Prostate gland (tissue), 2 donors: Measurements from ENCODE around the gene SUCLG2. TPM values are rescaled to one million over a fixed set of nuclear protein-coding genes. Genes with fewer than 3 reads are reported as not detected.

ENCODE experiments used
- DNase-seq: peaks from one replicate; pipeline ENCODE4 v3.0.0-alpha.2; 2019; ENCODE audit warnings: low spot score
- H3K27ac ChIP-seq, 2 donors: fragments of 200-600 bp; sonication (generic); 2 replicates each; pipeline ENCODE4 v1.5.1; 2017 to 2019
- H3K27me3 ChIP-seq: fragments of 200-600 bp; sonication (generic); replicated peaks from 2 replicates; pipeline ENCODE4 v1.5.1; 2019; ENCODE audit not compliant: insufficient read depth
- H3K36me3 ChIP-seq, 2 donors: fragments of 200-600 bp; sonication (generic); 1 replicate in 1 of 2; 2 replicates in 1 of 2; pipeline versions ENCODE4 v1.5.1 to v1.8.1; 2017 to 2019
- H3K4me1 ChIP-seq: fragments of 200-600 bp; sonication (generic); replicated peaks from 2 replicates; pipeline ENCODE4 v1.5.1; 2019
- H3K4me3 ChIP-seq, 2 donors: fragments of 200-600 bp; sonication (generic); 2 replicates each; pipeline ENCODE4 v1.5.1; 2017 to 2019
- H3K9me3 ChIP-seq: fragments of 200-600 bp; sonication (generic); 2 replicates; pipeline ENCODE4 v1.5.1; 2017
- CTCF ChIP-seq, 4 experiments: fragments of 200-600 bp in 2 of 4; fragments of 450-650 bp in 2 of 4; sonication (generic) in 2 of 4; IDR thresholded peaks; 1 replicate in 3 of 4; 2 replicates in 1 of 4; pipeline ENCODE4 v1.5.1; 2016 to 2019; ENCODE audit warnings: antibody characterized with exemption in 4 of 4, mild to moderate bottlenecking in 2 of 4, moderate library complexity in 2 of 4
- POLR2A ChIP-seq: fragments of 450-650 bp; IDR thresholded peaks from one replicate; pipeline ENCODE4 v1.6.1; 2016; ENCODE audit warnings: antibody characterized with exemption, mild to moderate bottlenecking
- POLR2AphosphoS5 ChIP-seq: sonication (generic); formaldehyde crosslinking; IDR thresholded peaks from one replicate; pipeline ENCODE4 v1.6.1; 2017; ENCODE audit warnings: antibody characterized with exemption
- WGBS: methylation state at CpG from one replicate; pipeline ENCODE4 v1.1.5; 2018; 5-methylcytosine and 5-hydroxymethylcytosine counted together
- intact Hi-C: fragments of 100-400 bp; cut with DNase I; formaldehyde crosslinking; loops from one replicate; pipeline ENCODE4 v1.14.2; 2022
- total RNA-seq, 2 donors: library from RNA; depleted of rRNA; stranded (reverse); fragments of >200 nt; gene quantifications; one replicate each; pipeline ENCODE4 v1.1.0, GENCODE V29; 2016

The SUCLG2 gene
- total RNA-seq, 2 donors from 2014 or later = 33.2 to 65.4 TPM

DNA sequence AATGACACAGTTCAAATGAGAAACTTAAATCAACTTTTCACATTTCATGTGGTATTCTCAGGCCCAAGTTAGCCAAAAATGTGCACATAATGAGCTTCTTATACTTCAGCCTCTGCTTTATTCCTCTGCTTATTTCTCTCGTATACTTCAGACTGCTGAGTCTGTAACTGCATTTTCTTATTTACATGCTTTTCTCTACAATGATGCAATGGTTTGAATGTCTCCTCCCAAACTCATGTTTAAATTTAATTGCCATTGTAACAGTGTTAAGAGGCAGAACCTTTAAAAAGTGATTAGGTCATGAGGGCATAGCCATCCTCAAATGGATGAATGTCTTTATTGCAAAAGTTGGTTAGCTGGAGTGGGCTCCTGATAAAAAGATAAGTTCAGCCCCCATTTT lies 184.2 kb downstream of the SUCLG2 start:
- 90% methylated on average over 1 of the region's 1 CpG for WGBS
- Histone ChIP-seq H3K9me3 (no peaks in the 10 kb centered on the region), H3K4me3 (no peak overlapping the region), H3K27me3 (no peaks in the 10 kb centered on the region), H3K4me1 (no peaks in the 10 kb centered on the region), H3K27ac (no peak overlapping the region), H3K36me3 (no peaks in the 10 kb centered on the region)
- intact Hi-C loops = no loop called here
- DNase-seq = no peak
- no peak for TF ChIP-seq POLR2A
- TF ChIP-seq POLR2AphosphoS5 = no peak
- no peak for TF ChIP-seq CTCF (IDR thresholded peaks at IDR 0.05)

DNA sequence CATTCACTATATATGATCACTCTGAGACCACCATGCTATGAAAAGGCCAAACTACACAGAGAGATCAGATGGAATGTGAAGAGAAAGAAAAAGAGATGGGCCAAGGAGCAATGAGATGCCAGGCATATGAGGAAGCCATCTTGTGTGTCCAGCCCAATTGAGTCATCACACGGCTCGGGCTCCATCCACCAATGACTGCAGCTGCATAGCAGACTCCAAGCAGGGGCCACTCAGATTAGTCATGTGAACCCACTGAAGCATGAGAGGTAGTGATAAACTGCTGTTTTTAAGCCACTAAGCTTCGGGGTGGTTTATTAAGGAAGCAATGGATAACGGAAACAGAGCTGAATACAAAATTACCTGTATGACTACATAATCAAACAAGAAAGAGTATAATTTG lies 185.9 kb downstream of the SUCLG2 start:
- H3K9me3 ChIP-seq = no peaks in the 10 kb centered on the region
- intact Hi-C loops = no loop called here
- H3K27me3 ChIP-seq = no peaks in the 10 kb centered on the region
- no peaks in the 10 kb centered on the region for H3K36me3 ChIP-seq
- H3K4me3 ChIP-seq = no peak overlapping the region
- no peak for DNase-seq
- TF ChIP-seq POLR2A = no peak
- TF ChIP-seq CTCF (IDR thresholded peaks at IDR 0.05) = no peak
- no peak for TF ChIP-seq POLR2AphosphoS5
- H3K27ac ChIP-seq = no peak overlapping the region
- 97% methylated on average over 4 of the region's 4 CpGs for WGBS
- no peaks in the 10 kb centered on the region for H3K4me1 ChIP-seq

GRCh38 chr3:67463656-67464055 lies 190.8 kb downstream of the SUCLG2 start:
- no peaks in the 10 kb centered on the region for H3K4me1 ChIP-seq
- TF ChIP-seq POLR2A = no peak
- no peak for TF ChIP-seq POLR2AphosphoS5
- no peak for TF ChIP-seq CTCF (IDR thresholded peaks at IDR 0.05)
- H3K27ac ChIP-seq = no peak overlapping the region
- DNase-seq = no peak
- no peak overlapping the region for H3K4me3 ChIP-seq
- H3K27me3 ChIP-seq = no peaks in the 10 kb centered on the region
- no peaks in the 10 kb centered on the region for H3K9me3 ChIP-seq
- intact Hi-C loops = no loop called here
- H3K36me3 ChIP-seq = no peaks in the 10 kb centered on the region
- WGBS = 81% methylated on average over 2 of the region's 2 CpGs

DNA sequence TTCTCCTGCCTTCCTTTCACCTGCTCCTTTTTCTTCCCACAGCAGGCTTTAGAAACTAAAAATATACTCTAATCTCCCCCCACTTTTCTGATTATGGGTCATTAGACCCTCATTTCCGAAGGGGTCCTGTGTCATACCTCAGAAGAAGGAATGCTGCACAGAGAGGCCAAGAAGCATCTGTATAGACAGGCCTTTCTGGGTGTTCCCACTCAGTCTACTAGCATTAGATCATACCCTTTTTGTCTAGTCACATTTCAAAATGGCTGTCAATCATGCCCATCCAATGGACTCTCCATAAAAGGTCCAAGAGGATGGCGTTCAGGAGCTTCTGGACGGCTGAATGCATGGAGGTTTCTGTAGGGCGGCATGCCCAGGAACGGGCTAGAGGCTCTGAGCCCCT lies 192.2 kb downstream of the SUCLG2 start:
- WGBS = 96% methylated on average over 5 of the region's 5 CpGs
- no peaks in the 10 kb centered on the region for H3K27me3 ChIP-seq

More for the DNA sequence above, 192.2 kb downstream of the SUCLG2 start:
- Histone ChIP-seq H3K9me3 (no peaks in the 10 kb centered on the region), H3K36me3 (no peaks in the 10 kb centered on the region), H3K4me1 (no peaks in the 10 kb centered on the region), H3K4me3 (no peak overlapping the region), H3K27ac (no peak overlapping the region)
- no peak for TF ChIP-seq POLR2AphosphoS5
- no peak for TF ChIP-seq POLR2A
- TF ChIP-seq CTCF (IDR thresholded peaks at IDR 0.05) = no peak
- intact Hi-C loops = no loop called here
- no peak for DNase-seq
